GM18511 (cell line): ENCODE measurements around the gene BCL10.

Experiments
- ATAC-seq: cut with Tn5 transposase; IDR thresholded peaks from one replicate; pipeline ENCODE4 v1.9.1; 2021; ENCODE audit warnings: mild to moderate bottlenecking, moderate library complexity; ENCODE audit not compliant: unreplicated experiment

Gene BCL10

GRCh38 chr1:85224734-85225623, 51.5 kb downstream of the BCL10 start:
- ATAC-seq, result no peak

GRCh38 chr1:85224295-85224694, 52.1 kb downstream of the BCL10 start:
- no peak for ATAC-seq

GRCh38 chr1:85223334-85223733, 53.1 kb downstream of the BCL10 start:
- no peak for ATAC-seq

GRCh38 chr1:85220756-85221201, 55.7 kb downstream of the BCL10 start:
- ATAC-seq, result no peak

- ATAC-seq, result no peak
Measured at GRCh38 chr1:85219853-85220610, 56.4 kb downstream of the BCL10 start.

- ATAC-seq, result no peak
Measured at GRCh38 chr1:85216697-85217096, 59.7 kb downstream of the BCL10 start.
